ENCODE results near the gene CDH20.

Gene CDH20

GRCh38 chr18:61432590-61432989, 99.4 kb downstream of the CDH20 start:
- DNase-seq = no peak

- peak; percentile 25 for DNase-seq
These were observed 101.9 kb downstream of the CDH20 start for GRCh38 chr18:61435064-61435652.

DNA sequence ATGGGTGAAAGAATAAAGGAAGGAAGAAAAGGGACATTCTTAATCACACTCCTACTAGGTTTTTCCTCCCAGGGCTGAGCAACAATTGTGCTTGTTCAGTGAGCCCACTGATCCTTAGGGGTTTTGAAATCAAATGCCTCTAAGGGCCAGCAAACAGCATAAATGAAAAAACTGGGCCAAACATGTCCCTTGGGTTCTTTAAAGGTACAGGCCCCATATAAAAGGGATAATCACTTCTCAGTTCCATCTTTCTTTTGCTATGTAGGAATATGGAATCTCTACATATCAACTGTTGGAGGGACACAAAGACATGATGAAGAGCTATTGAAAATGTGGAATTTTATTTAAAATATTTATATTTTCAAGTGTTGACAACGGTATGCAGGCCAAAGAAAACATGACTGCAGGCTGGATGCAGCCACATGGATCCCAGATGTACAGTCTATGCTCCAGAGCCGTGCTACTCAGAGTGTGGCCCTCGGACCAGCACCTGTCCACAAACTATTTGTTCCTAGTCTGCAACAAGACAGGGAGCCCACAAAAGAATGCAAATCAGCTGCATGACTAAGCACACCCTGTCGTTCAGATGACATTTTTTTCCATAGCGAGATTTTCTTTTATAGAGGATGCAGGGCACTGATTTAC, 110.0 kb downstream of the CDH20 start:
- no peak for DNase-seq

DNA sequence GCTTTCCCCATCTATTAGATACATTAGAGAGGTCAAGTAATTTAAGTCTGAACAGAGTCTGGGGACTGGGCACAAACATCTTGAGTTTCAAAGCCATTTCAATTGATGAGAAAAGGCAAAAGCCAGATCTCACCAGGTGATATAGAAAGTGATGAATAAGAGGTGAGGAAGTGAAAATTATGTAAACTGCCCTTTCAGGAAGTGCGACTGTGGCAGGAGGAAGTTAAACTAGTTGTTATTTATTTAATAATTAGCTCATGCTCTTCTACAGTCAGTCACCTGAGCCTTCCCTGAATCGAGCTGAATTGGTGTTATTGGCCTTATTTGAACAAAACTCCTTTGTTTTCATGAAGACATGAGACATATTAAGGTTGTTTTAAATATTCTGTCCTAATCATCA, 115.1 kb downstream of the CDH20 start:
- no peak for DNase-seq

DNA sequence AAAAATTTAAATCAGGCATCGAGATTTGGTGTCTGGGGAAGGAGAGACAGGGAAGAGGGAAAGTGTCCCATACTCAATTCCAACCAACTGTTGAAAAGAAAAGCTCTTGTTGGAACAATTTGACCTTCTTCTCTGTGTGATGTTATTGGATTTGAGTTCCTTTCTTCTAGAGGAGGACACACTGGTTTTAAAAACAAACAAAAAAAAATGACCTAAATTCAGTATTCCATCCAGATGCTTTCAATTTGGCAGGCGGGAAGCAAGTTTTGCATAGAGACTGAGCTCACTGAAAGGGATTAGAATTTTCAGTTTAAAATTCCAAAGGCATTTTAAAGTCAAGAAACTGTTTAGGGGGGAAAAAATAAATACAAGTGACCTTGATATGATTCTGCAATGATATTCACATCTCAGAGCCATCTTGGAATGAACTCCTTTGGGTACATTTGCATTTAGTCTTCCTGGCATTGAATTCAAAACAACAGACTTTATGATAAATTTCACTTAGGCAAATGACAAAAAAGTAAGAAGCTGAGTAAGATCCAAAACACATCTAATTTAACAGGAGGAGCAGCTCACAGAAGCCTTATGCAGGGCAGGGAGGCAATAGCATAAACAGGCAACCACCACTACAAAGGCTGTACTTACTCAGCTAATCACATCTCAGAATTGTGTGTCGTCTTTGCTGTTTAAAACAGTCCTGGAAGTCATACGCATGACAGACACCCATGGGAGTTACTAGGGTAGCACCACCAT, 126.8 kb downstream of the CDH20 start:
- DNase-seq = no peak

DNA sequence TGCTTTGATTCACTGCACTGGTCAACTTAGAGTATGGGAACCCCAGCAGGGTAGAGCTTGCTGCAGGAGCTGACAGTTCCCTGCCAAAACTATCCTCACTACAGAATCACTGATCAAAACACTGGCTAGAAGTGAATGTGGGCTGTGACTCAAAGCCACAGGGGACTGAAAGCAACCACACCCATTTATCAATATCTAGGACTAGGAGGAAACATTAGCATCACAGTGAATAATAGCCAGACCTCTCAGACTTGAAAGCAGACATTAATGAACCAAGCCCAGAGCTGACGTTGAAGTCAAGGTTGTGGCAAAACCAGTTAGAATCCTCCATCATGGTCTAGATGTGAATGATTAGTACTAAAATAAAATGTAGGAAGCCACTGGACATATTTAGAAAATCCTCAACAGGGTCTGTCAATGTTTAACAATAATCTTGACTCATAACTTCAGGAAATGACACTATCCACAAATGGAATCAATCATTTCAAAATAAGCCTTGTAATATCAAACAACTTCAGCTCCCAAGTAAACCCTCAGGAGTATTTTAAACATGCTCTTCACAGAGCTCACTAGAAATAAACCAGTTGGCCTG, 131.4 kb downstream of the CDH20 start:
- no peak for DNase-seq

GRCh38 chr18:61466736-61467135, 133.5 kb downstream of the CDH20 start:
- DNase-seq = no peak

- no peak for DNase-seq
These were observed 136.9 kb downstream of the CDH20 start for GRCh38 chr18:61470031-61470674.

DNA sequence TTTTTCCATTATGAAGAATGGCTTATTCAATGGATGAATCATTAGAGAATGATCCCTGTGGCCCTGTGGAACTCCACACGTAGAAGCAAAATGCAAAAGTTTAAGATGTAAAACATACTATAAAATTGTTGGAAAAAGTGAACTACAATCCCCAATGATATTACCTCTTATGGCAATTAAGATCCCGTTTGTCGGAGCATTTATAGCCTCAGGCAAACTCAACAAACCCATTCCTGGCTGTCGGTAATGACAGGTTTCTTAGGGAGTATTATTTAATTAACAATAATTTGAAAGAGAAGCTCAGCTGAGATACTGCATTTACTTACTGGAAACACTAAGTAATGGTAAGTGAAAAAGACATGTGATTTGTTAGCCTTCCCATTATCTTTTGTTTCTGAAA, 138.3 kb downstream of the CDH20 start:
- DNase-seq = no peak

DNA sequence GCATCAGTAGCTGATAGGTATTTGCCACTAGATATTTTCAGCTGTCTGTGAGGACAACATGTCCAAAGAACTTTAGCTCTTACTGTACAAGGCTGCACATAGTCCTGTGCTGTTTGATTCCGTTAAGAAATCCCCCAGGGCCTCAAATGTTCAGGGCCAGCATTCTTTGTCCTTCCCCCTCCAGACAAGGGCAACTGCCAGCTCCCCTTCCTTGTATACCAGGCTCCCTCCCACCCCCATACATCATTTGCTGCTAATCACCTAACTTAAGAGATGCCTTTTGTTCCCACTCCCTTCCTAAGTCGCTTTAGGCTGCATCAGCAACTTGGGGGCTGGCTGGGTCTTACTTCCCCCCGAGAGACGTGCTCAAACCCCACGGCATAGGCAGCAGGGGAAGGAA, 138.7 kb downstream of the CDH20 start:
- DNase-seq = no peak

GRCh38 chr18:61474341-61474740, 141.1 kb downstream of the CDH20 start:
- DNase-seq = no peak

- DNase-seq = no peak
These were observed 141.7 kb downstream of the CDH20 start for GRCh38 chr18:61474918-61475317.

DNA sequence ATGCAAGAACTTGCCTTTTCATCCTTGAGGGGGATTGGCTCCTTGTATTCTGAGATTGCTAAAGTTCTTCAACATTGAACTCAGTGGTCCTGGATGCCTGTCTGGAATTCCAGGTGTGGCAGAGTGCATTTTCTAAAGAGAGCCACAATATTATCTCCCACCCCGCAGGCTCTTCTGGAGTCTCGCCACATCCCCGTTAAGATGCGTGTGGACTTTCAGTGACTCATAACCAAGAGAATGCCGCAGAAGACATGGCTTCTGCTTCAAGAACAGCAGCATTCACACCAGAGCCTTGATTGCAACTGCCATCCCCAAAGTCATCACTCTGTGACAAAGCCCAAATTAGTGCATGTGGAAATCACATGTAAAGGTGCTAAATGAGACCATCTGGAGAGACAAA, 142.7 kb downstream of the CDH20 start:
- DNase-seq = no peak

DNA sequence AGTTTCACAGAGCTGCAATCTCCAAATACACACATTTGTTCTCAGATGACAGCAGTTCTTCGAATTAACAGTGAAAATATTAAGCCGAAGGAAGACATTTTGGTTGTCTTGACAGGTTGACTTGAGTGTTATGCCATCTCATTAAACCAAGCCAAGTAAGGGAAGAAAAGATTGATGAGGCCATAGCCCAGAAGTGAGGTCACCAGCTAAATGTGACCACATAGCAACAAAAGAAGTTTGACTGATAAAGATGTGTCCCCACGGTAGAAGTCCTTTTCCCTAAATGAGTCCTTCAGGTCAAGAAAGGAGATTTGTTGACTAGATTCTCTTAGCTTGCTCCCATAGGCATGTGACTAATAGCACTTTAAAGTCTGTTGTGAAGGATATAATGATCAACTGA, 156.1 kb downstream of the CDH20 start:
- no peak for DNase-seq

DNA sequence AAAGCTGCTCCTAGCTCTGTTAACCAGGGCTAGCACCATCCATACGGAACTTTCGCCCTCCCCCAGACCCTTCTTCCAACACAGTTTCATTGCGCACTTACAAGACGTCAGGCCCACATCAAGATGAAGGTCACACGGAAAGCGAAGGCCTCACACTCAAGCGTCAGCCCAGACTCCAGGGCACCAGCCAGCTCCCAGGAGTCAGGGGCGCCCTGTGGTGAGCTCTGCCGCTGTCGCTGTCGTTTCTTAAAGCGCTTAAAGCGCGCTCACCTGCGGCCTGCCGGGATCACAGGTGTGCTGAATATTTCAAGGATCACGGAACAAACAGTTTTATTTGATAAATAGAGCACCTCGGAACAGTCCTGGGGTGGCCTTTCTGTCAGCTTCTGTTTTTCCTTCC, 163.1 kb downstream of the CDH20 start:
- no peak for DNase-seq

DNA sequence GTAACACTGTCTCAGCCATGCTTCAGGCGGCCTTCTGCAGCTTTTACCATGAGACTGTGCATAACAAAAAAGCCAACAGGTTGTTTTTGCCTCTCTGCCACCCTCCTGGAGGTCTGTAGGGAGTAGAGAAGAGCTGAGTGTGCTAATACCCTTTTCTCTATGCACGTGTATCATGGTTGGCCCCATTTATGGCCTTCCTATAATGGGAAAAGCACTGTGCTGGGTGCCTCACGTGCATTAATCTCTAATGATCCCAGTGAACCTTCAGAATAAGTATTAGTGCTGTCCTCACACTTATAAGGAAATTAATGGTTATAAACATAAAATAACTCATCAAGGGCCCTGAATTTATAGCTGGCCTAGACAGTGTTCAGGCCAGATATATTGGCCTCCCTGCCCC, 164.2 kb downstream of the CDH20 start:
- no peak for DNase-seq

GRCh38 chr18:61502472-61502871, 169.2 kb downstream of the CDH20 start:
- DNase-seq = peak; percentile 16

DNA sequence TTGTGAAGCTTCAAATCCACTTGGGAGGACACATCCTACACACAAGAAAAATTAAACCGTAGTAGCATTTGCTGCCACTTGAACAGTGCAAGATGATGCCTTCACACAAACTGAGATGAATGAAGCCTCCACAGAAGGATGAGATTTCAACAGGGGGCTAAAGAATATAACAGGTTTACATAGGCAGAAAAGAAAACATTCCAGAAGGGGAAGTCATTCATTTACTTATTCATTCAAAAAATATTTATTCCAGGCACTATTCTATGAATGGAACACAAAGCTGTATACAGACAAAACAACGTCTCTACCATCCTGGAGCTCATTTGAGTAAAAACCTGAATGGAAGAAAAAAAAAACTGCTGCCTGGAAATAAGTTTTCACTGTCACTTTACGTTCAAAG, 170.5 kb downstream of the CDH20 start:
- no peak for DNase-seq

GRCh38 chr18:61528961-61529360, 195.7 kb downstream of the CDH20 start:
- no peak for DNase-seq

- no peak for DNase-seq
These were observed 197.5 kb downstream of the CDH20 start for GRCh38 chr18:61530681-61531080.

DNA sequence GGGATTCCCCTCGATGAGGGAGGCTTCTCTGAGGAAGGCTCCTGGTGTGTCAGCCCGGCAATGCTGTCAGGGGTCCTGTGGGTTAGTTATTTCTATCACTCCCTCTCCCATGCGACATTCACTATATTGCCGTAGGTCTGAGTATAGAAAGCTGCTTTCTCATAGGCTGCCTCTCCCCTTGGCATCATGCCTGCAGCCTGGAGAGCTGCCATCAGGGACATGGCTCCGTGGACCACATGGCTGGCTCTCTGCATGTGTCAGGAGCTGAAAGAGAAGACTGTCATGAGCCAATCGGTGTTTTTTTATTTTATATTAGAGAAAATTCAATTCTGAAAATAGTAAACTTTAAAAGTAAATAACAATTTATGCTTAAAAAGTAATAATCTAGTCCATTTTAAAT, 198.0 kb downstream of the CDH20 start:
- DNase-seq = no peak

- DNase-seq = no peak
These were observed 198.7 kb downstream of the CDH20 start for GRCh38 chr18:61531891-61532290.

DNA sequence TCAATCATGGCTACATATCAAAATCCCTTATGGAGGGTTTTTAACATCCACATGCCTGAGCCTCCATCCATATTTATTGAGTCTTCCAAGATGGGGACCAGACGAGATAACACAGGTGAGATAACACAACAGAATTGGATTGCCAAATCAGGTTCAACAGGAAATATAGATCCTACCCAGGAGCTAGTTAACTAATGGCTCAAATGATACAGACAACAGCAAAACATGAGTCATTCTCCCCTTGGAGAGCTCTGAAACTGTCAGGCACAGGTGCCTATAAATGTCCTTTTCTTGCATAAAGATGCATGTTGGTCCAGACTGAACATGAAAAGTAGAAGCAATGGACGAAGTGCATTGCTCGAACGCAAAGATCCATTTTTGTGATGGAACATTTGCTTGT, 202.2 kb downstream of the CDH20 start:
- no peak for DNase-seq

- DNase-seq = no peak
These were observed 208.4 kb downstream of the CDH20 start for GRCh38 chr18:61541673-61542072.

Measured in activated CD4-positive, alpha-beta T cell treated with anti-CD3 and anti-CD28 coated beads, Interleukin-2, Interleukin-6, amounts not matched to agents 100 ng/mL and 50 ng/mL, durations not matched to agents 16 hours and 8 hours (primary cell).